HepG2 (cell line): ENCODE data around the gene EPN2. TPM values are rescaled to one million over a fixed set of nuclear protein-coding genes. Genes with fewer than 3 reads are reported as not detected.

Experiments used
- ATF1 ChIP-seq: IDR thresholded peaks from 2 replicates; pipeline ENCODE4 v1.6.1; 2016; ENCODE audit warnings: mild to moderate bottlenecking, control low read depth
- CREM ChIP-seq, 2 experiments: sonication (generic) in 1 of 2; formaldehyde crosslinking in 1 of 2; IDR thresholded peaks; 2 replicates each; pipeline versions ENCODE4 v1.4.0 to v1.6.1; 2016 to 2020; ENCODE audit warnings: antibody characterized with exemption in 1 of 2, mild to moderate bottlenecking in 1 of 2, missing genetic modification reagents in 1 of 2
- FOXA1 ChIP-seq, 2 experiments: fragments of 450-650 bp in 1 of 2; sonication (generic) in 1 of 2; formaldehyde crosslinking in 1 of 2; IDR thresholded peaks; 2 replicates each; pipeline versions ENCODE4 v1.4.0 to v1.6.1; 2016 to 2020; ENCODE audit warnings: missing genetic modification reagents in 1 of 2
- HHEX ChIP-seq: IDR thresholded peaks from 2 replicates; pipeline ENCODE4 v1.6.1; 2016; ENCODE audit warnings: control low read depth
- IRF1 ChIP-seq: sonication (generic); formaldehyde crosslinking; IDR thresholded peaks from 2 replicates; pipeline ENCODE4 v1.4.0; 2020; ENCODE audit warnings: low read depth, mild to moderate bottlenecking, missing genetic modification reagents
- JDP2 ChIP-seq: sonication (generic); formaldehyde crosslinking; IDR thresholded peaks from 2 replicates; pipeline ENCODE4 v1.8.1; 2022; ENCODE audit warnings: missing genetic modification reagents, borderline replicate concordance
- PITX1 ChIP-seq: sonication (generic); formaldehyde crosslinking; IDR thresholded peaks from 2 replicates; pipeline ENCODE4 v1.5.1; 2020; ENCODE audit warnings: mild to moderate bottlenecking, missing genetic modification reagents
- POLR2AphosphoS2 ChIP-seq: IDR thresholded peaks from 2 replicates; pipeline ENCODE4 v1.6.1; 2011; ENCODE audit warnings: low read depth, low read length, improper control_type of control experiment
- POLR2G ChIP-seq: fragments of 200-400 bp; formaldehyde crosslinking; IDR thresholded peaks from 2 replicates; pipeline ENCODE4 v1.6.1; 2018; ENCODE audit warnings: mild to moderate bottlenecking, low read depth, low read length, moderate library complexity
- THYN1 ChIP-seq: sonication (generic); formaldehyde crosslinking; IDR thresholded peaks from 2 replicates; pipeline ENCODE4 v1.8.1; 2023; ENCODE audit warnings: low read depth, mild to moderate bottlenecking, moderate library complexity, missing genetic modification reagents, borderline replicate concordance
- ZFP1 ChIP-seq: IDR thresholded peaks from 2 replicates; pipeline ENCODE4 v1.6.1; 2016
- ZNF142 ChIP-seq: sonication (generic); formaldehyde crosslinking; IDR thresholded peaks from 2 replicates; pipeline ENCODE4 v1.4.0; 2020; ENCODE audit warnings: missing genetic modification reagents
- ZNF3 ChIP-seq: IDR thresholded peaks from 2 replicates; pipeline ENCODE4 v1.7.0; 2017; ENCODE audit warnings: inconsistent platforms
- ZNF441 ChIP-seq: sonication (generic); formaldehyde crosslinking; IDR thresholded peaks from 2 replicates; pipeline ENCODE4 v1.7.0; 2021; ENCODE audit warnings: missing genetic modification reagents, borderline replicate concordance
- ZNF543 ChIP-seq: sonication (generic); formaldehyde crosslinking; IDR thresholded peaks from 2 replicates; pipeline ENCODE4 v1.4.0; 2020; ENCODE audit warnings: mild to moderate bottlenecking, missing genetic modification reagents
- ZNF570 ChIP-seq: sonication (generic); formaldehyde crosslinking; IDR thresholded peaks from 2 replicates; pipeline ENCODE4 v1.4.0; 2020; ENCODE audit warnings: mild to moderate bottlenecking, missing genetic modification reagents, borderline replicate concordance
- ZNF790 ChIP-seq: sonication (generic); formaldehyde crosslinking; IDR thresholded peaks from 2 replicates; pipeline ENCODE4 v1.8.0; 2022; ENCODE audit warnings: missing genetic modification reagents, mild to moderate bottlenecking, borderline replicate concordance
- polyA plus RNA-seq, 8 experiments: library from polyadenylated mRNA; depleted of rRNA in 3 of 8; stranded (reverse) in 7 of 8; unstranded in 1 of 8; fragments of >200 nt; fragmentation: Illumina TruSeq in 4 of 8; extraction: Trizol in 4 of 8; gene quantifications; 2 replicates each; pipeline versions ENCODE4 v1.2.1 to v1.2.3, GENCODE V29; 2011 to 2016; ENCODE audit warnings: low read depth in 4 of 8, missing spikeins in 1 of 8, mixed read lengths in 1 of 8; ENCODE audit not compliant: insufficient read depth in 1 of 8
- total RNA-seq, 5 experiments: library from RNA; depleted of rRNA; stranded (reverse); fragments of >200 nt; fragmentation: Illumina TruSeq; extraction: Trizol; gene quantifications; 2 replicates each; pipeline ENCODE4 v1.2.3, GENCODE V29; 2016; ENCODE audit warnings: low read depth in 1 of 5
- TF ChIP-seq, protein P1 (sequence below): sonication (generic); formaldehyde crosslinking; conservative IDR thresholded peaks from 2 replicates; pipeline ENCODE4 v1.4.0; 2020; ENCODE audit warnings: missing genetic modification reagents
- TF ChIP-seq, protein P2 (sequence below): sonication (generic); formaldehyde crosslinking; IDR thresholded peaks from 2 replicates; pipeline ENCODE4 v1.4.0; 2020; ENCODE audit warnings: missing genetic modification reagents
- TF ChIP-seq, protein P3 (sequence below): sonication (generic); formaldehyde crosslinking; IDR thresholded peaks from 2 replicates; pipeline ENCODE4 v1.4.0; 2020; ENCODE audit warnings: missing genetic modification reagents

EPN2 gene
- total and polyA plus RNA-seq, 2 of the 13 experiments (the other 11 are each of a cell fraction or from before 2014, with no cell fraction given), result 7.8 to 19.2 TPM

DNA sequence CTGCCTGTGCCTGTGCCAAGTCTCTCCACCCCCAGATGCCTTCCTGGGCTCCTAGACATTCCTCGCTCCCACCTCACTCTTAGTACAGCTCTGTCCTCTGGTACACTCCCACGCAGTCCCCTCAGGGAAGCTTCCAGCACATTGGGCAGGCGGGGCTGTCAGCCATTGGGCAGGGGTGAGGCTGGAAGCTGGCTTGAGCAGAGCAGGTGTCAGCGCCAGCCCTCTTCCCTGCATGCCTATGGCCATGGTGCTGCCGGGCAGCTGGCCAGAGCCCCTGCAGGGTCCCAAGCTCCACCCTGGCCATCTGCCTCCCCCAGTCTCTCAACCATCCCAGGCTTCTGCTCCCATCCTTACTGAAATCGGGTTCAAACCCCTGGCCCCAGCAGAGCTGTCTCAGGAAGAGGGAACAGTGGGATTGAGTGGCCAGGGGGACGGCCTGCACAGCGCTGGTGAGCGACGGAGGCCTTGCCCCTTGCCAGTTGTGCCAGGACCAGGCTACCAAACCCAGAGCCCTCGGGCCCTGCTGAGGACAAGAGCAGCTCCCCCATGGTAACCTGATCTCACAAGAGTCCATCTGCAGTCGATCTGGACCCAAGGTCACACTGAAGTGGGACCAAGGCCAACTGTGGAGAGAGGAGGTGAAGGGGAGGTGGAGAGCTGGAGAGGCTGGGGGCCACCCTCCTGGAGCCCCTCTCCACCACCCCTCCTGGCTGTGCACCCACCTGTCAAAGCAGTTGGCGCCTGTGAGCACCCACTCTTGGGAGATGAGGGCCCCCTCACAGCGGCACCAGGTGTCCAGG is 127.7 kb downstream of the EPN2 start (continued):
- TF ChIP-seq ZNF790 (CRISPR knock-in tag), result no peak
- TF ChIP-seq POLR2AphosphoS2, result no peak
- no peak for TF ChIP-seq ZNF142 (CRISPR knock-in tag)
- no peak for TF ChIP-seq IRF1
- TF ChIP-seq PITX1 (CRISPR knock-in tag), result no peak
- TF ChIP-seq CREM (IDR thresholded peaks at IDR 0.05), result no peak
- TF ChIP-seq CREM (CRISPR knock-in tag; IDR thresholded peaks at IDR 0.05), result no peak
- no peak for TF ChIP-seq ZNF3 (CRISPR knock-in tag)
- no peak for TF ChIP-seq ZNF543 (CRISPR knock-in tag)
- TF ChIP-seq ATF1, result no peak
- TF ChIP-seq POLR2G, result no peak
- TF ChIP-seq, protein P1, sequence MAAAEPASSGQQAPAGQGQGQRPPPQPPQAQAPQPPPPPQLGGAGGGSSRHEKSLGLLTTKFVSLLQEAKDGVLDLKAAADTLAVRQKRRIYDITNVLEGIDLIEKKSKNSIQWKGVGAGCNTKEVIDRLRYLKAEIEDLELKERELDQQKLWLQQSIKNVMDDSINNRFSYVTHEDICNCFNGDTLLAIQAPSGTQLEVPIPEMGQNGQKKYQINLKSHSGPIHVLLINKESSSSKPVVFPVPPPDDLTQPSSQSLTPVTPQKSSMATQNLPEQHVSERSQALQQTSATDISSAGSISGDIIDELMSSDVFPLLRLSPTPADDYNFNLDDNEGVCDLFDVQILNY, result no peak
- no peak for TF ChIP-seq ZFP1 (CRISPR knock-in tag)
- TF ChIP-seq FOXA1 (IDR thresholded peaks at IDR 0.05), result no peak
- TF ChIP-seq FOXA1 (CRISPR knock-in tag; IDR thresholded peaks at IDR 0.05), result no peak
- TF ChIP-seq ZNF441 (CRISPR knock-in tag), result no peak
- TF ChIP-seq HHEX, result no peak
- no peak for TF ChIP-seq JDP2 (CRISPR knock-in tag)
- TF ChIP-seq THYN1 (CRISPR knock-in tag), result no peak
- no peak for TF ChIP-seq ZNF570 (CRISPR knock-in tag)
- TF ChIP-seq, protein P2, sequence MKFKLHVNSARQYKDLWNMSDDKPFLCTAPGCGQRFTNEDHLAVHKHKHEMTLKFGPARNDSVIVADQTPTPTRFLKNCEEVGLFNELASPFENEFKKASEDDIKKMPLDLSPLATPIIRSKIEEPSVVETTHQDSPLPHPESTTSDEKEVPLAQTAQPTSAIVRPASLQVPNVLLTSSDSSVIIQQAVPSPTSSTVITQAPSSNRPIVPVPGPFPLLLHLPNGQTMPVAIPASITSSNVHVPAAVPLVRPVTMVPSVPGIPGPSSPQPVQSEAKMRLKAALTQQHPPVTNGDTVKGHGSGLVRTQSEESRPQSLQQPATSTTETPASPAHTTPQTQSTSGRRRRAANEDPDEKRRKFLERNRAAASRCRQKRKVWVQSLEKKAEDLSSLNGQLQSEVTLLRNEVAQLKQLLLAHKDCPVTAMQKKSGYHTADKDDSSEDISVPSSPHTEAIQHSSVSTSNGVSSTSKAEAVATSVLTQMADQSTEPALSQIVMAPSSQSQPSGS, result no peak
- TF ChIP-seq, protein P3, sequence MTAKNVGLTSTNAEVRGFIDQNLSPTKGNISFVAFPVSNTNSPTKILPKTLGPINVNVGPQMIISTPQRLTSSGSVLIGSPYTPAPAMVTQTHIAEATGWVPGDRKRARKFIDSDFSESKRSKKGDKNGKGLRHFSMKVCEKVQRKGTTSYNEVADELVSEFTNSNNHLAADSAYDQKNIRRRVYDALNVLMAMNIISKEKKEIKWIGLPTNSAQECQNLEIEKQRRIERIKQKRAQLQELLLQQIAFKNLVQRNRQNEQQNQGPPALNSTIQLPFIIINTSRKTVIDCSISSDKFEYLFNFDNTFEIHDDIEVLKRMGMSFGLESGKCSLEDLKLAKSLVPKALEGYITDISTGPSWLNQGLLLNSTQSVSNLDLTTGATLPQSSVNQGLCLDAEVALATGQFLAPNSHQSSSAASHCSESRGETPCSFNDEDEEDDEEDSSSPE, result no peak
